ENCODE data around the gene NDST4.

GRCh38 chr4:115090483-115091075 is 22.8 kb downstream of the NDST4 start:
- peak in 2 of 3 experiments; percentile 42 to 45 for TF ChIP-seq CTCF (optimal IDR thresholded peaks at IDR 0.05 in 1 of 3, IDR thresholded peaks at IDR 0.05 in 1 of 3, conservative IDR thresholded peaks at IDR 0.05 in 1 of 3; ENCODE audit: extremely low read depth in 1 of 3, insufficient read depth in 2 of 3, low read length in 3 of 3)
- no peak for TF ChIP-seq EZH2 (IDR thresholded peaks at IDR 0.05; ENCODE audit: low read length)

All from keratinocyte (primary cell).